Esophagus muscularis mucosa (tissue), 4 donors: ENCODE measurements around the gene CACNA2D3. TPM values are rescaled to one million over a fixed set of nuclear protein-coding genes. Genes with fewer than 3 reads are reported as not detected.

Source experiments
- DNase-seq: peaks from one replicate; pipeline ENCODE4 v3.0.0-alpha.2; 2017; ENCODE audit errors: extremely low spot score
- H3K27ac ChIP-seq, 4 donors: fragments of 200-600 bp; sonication (generic); replicated peaks in 1 of 4; 1 replicate in 3 of 4; 2 replicates in 1 of 4; pipeline ENCODE4 v1.5.1; 2016 to 2019; ENCODE audit warnings: mild to moderate bottlenecking in 1 of 4
- H3K27me3 ChIP-seq, 4 donors: fragments of 200-600 bp; sonication (generic); one replicate each; pipeline versions ENCODE4 v1.5.1 to v1.6.0; 2016 to 2019
- H3K36me3 ChIP-seq, 4 donors: fragments of 200-600 bp; sonication (generic); one replicate each; pipeline ENCODE4 v1.5.1; 2016 to 2019
- H3K4me1 ChIP-seq, 4 donors: fragments of 200-600 bp; sonication (generic); one replicate each; pipeline ENCODE4 v1.5.1; 2016 to 2019
- H3K4me3 ChIP-seq, 4 donors: fragments of 200-600 bp; sonication (generic); 1 replicate in 2 of 4; 2 replicates in 2 of 4; pipeline ENCODE4 v1.5.1; 2016 to 2019; ENCODE audit warnings: mild to moderate bottlenecking in 4 of 4, moderate library complexity in 1 of 4
- H3K9me3 ChIP-seq, 4 donors: fragments of 200-600 bp; sonication (generic); 1 replicate in 3 of 4; 2 replicates in 1 of 4; pipeline ENCODE4 v1.5.1; 2016 to 2019
- CTCF ChIP-seq, 3 experiments: fragments of 200-600 bp in 2 of 3; fragments of 450-650 bp in 1 of 3; sonication (generic) in 2 of 3; IDR thresholded peaks; one replicate each; pipeline ENCODE4 v1.5.1; 2017 to 2019; ENCODE audit warnings: antibody characterized with exemption in 3 of 3, mild to moderate bottlenecking in 2 of 3, moderate library complexity in 1 of 3
- EP300 ChIP-seq: sonication (generic); formaldehyde crosslinking; IDR thresholded peaks from one replicate; pipeline ENCODE4 v1.6.1; 2017; ENCODE audit warnings: antibody characterized with exemption
- POLR2A ChIP-seq: fragments of 450-650 bp; IDR thresholded peaks from one replicate; pipeline ENCODE4 v1.6.1; 2017; ENCODE audit warnings: antibody characterized with exemption, moderate library complexity, mild to moderate bottlenecking, low read depth
- POLR2AphosphoS5 ChIP-seq, 2 donors: sonication (generic); formaldehyde crosslinking; IDR thresholded peaks; one replicate each; pipeline ENCODE4 v1.6.1; 2017; ENCODE audit warnings: antibody characterized with exemption in 2 of 2
- WGBS: methylation state at CpG from one replicate; pipeline ENCODE4 v1.1.5; 2018; 5-methylcytosine and 5-hydroxymethylcytosine counted together
- intact Hi-C: fragments of 100-400 bp; cut with DNase I; formaldehyde crosslinking; loops from one replicate; pipeline ENCODE4 v1.15.1; 2023
- total RNA-seq, 4 donors: library from RNA; depleted of rRNA; stranded (reverse); fragments of >200 nt; gene quantifications; one replicate each; pipeline versions ENCODE4 v1.1.0 to v1.2.1, GENCODE V29; 2016

The CACNA2D3 gene
- total RNA-seq, 4 donors from 2014 or later = 2.5 to 6.3 (median 3.9) TPM

DNA sequence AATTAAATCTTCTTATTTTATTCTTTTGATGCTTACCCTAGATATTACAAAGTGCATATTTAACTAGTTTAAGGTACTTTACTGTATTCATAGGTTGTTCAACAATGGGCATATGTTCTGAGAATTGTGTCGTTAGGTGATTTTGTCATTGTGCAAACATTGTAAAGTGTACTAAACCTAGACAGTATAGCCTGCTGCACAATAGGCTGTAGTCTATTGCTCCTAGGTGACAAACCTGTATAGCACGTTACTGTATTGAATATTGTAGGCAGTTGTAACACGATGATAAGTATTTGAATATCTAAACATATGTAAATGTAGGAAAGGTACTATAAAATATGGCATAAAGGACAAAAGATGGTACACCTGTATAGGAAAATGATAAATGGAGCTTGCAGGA is 100.7 kb downstream of the CACNA2D3 start:
- WGBS = 97% methylated on average over 3 of the region's 3 CpGs
- TF ChIP-seq POLR2A = no peak
- TF ChIP-seq CTCF (IDR thresholded peaks at IDR 0.05) = no peak
- intact Hi-C loops = no loop called here
- Histone ChIP-seq H3K27me3 (no peaks in the 10 kb centered on the region), H3K4me3 (no peak overlapping the region), H3K36me3 (no peaks in the 10 kb centered on the region), H3K27ac (no peak overlapping the region), H3K4me1 (no peaks in the 10 kb centered on the region), H3K9me3 (no peaks in the 10 kb centered on the region)
- no peak for DNase-seq

DNA sequence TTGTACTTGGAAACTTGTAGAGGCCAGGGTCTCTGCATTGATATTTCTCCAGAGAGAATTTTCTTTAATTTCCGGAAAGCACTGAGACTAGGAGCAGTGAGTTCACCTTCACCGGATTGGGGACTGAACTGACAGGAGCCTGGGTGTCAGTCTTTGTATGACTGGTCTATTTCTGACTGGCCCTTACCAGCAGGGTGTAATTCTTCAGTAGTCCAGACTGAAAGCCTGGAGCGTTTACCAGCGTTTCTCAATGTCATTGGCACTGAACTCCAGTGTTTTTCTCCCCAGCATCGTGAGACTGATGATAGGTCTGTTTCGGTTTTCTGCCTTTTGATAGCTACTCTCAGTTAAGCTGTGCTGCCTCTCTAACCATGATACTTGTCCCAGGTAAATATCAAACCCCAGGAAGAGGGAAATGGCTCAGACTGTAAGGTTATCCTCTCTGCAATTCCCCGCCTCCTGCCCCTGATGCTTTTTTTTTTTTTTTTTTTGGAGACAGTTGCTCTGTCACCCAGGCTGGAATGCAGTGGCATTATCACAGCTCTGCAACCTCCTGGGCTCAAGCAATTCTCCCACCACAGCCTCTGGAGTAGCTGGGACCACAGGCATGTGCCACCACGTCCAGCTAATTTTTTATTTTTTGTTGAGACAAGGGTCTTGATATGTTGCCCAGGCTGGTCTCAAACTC is 103.6 kb downstream of the CACNA2D3 start:
- intact Hi-C loops = no loop called here
- H3K27ac ChIP-seq = no peak overlapping the region

DNA sequence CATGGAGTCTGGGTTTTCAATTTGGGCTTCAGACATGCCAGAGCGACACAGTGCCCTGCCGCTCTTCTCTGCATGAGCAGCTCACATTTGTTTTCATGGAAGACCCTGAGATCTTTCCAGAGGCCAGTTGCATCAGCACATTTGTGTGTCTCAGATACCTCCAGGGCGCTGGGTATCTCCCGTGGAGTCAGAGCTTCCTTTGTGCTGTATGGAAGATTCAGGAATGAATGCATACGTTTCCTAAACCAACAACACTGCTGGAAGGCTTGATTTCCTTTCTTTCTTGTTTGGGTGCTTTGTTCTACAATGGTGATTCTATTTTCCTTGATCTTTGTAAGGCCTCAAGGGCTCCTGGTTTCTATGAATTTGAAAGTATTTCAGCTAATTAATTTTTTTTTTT is 106.5 kb downstream of the CACNA2D3 start:
- DNase-seq = no peak
- Histone ChIP-seq H3K27me3 (no peaks in the 10 kb centered on the region), H3K4me3 (no peak overlapping the region), H3K9me3 (no peaks in the 10 kb centered on the region), H3K4me1 (no peaks in the 10 kb centered on the region), H3K27ac (no peak overlapping the region), H3K36me3 (no peaks in the 10 kb centered on the region)
- 80% methylated on average over 5 of the region's 5 CpGs for WGBS
- no peak for TF ChIP-seq CTCF (IDR thresholded peaks at IDR 0.05)
- TF ChIP-seq POLR2AphosphoS5 (IDR thresholded peaks at IDR 0.05) = no peak
- TF ChIP-seq POLR2A = no peak
- no peak for TF ChIP-seq EP300
- intact Hi-C loops = no loop called here

More for the DNA sequence above, 103.6 kb downstream of the CACNA2D3 start:
- Histone ChIP-seq H3K36me3 (no peaks in the 10 kb centered on the region), H3K9me3 (no peaks in the 10 kb centered on the region), H3K4me1 (no peaks in the 10 kb centered on the region), H3K27me3 (no peaks in the 10 kb centered on the region), H3K4me3 (no peak overlapping the region)
- TF ChIP-seq CTCF (IDR thresholded peaks at IDR 0.05) (no peak), POLR2A (no peak), EP300 (no peak), POLR2AphosphoS5 (IDR thresholded peaks at IDR 0.05) (no peak)
- 69% methylated on average over 8 of the region's 8 CpGs for WGBS
- no peak for DNase-seq

DNA sequence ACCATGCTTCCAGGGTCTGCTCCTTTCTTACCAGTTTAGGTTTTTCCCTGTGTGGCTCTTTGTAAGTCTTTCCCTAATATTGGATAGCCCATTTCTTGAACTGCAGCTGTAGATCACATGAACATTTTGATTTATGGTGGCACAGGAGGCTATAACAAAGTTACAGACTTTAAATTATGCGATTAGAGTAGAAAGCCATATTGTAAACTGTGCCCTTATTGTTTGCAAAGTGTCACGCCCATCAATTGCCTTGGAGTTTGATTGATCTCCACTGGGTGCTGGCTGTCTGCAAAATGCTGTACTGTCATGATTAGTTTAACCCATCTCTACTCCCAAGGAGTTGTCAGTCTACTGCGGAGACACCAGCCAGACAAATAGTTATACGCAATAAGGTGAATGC is 110.3 kb downstream of the CACNA2D3 start:
- Histone ChIP-seq H3K27ac (no peak overlapping the region), H3K4me3 (no peak overlapping the region), H3K36me3 (no peaks in the 10 kb centered on the region), H3K27me3 (no peaks in the 10 kb centered on the region), H3K4me1 (no peaks in the 10 kb centered on the region), H3K9me3 (no peaks in the 10 kb centered on the region)
- TF ChIP-seq EP300 (no peak), CTCF (IDR thresholded peaks at IDR 0.05) (no peak), POLR2A (no peak), POLR2AphosphoS5 (IDR thresholded peaks at IDR 0.05) (no peak)
- no peak for DNase-seq
- intact Hi-C loops = no loop called here
- WGBS = 87% methylated on average over 4 of the region's 4 CpGs

- DNase-seq = no peak
- H3K4me3 ChIP-seq = no peak overlapping the region
- no peaks in the 10 kb centered on the region for H3K36me3 ChIP-seq
- no peak overlapping the region for H3K27ac ChIP-seq
- TF ChIP-seq POLR2A (no peak), EP300 (no peak), CTCF (IDR thresholded peaks at IDR 0.05) (no peak), POLR2AphosphoS5 (IDR thresholded peaks at IDR 0.05) (no peak)
- intact Hi-C loops = no loop called here
- H3K4me1 ChIP-seq = no peaks in the 10 kb centered on the region
- no peaks in the 10 kb centered on the region for H3K9me3 ChIP-seq
- no peaks in the 10 kb centered on the region for H3K27me3 ChIP-seq
- 86% methylated on average over 4 of the region's 4 CpGs for WGBS
Observed at GRCh38 chr3:54235998-54236397, 113.6 kb downstream of the CACNA2D3 start.
